Eye (tissue), 1 donor: ENCODE results near the gene CRYBA2.

ENCODE experiments used
- DNase-seq: peaks from one replicate; pipeline ENCODE4 v3.0.0-alpha.2; 2015

Gene CRYBA2

DNA sequence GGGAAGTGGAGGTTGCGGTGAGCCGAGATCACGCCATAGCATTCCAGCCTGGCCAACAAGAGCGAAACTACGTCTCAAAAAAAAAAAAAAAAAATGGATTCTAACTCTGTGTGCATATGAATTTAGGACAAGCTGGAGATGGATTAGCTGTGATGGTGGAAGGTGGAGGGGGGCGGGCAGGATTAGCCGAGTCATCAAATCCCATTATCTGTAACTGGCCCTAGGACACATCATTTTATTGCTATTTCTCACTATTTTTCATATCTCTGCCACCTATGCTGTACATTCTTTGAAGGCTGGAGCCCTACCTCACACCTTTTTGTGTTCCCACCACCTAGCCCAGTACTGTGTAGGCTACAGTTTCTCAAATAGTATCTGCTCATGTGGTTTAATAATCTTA is 41.1 kb downstream of the CRYBA2 start:
- no peak for DNase-seq

DNA sequence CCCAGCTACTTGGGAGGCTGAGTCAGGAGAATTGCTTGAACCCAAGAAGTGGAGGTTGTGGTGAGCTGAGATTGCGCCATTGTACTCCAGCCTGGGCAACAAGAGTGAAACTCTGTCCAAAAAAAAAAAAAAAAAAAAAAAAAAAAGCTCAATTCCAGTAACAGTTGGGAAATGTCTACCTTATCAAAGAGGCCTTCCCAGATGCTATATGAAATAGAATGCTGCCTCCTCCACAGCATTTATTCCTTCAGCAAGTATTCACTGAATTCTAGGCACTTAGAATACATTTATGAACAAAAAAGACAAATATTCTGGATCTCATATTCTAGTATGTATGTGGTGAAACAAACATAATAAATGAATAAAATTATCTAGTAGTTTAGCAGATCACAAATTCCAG is 46.6 kb downstream of the CRYBA2 start:
- no peak for DNase-seq

DNA sequence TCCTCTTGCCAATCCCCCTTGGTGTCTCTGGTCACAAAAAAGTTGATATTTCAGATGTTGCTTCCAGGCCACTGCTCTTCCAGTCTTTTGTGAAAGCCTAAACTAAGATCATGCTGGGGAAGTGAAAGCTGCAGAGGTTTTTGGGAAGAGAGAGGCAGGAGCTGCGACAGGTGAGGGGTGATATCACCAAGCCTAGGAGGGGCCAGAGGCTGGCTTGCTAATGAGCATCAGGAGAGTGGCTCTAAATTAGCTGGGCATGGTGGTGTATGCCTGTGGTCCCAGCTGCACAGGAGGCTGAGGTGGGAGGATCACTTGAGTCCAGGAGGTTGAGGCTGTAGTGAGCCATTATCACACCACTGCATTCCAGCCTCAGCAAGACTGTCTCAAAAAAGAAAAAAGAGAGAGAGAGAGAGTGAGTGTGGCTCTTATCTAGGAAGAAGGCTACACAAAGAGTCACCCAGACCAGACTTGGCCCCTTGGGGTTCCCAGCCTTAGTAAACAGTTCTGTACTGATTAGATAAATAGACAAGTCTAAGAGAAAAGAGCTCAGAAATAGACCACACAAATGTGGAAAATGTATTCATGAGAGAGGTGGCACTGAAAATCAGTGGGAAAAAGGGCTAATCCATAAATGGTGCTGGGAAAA is 48.3 kb downstream of the CRYBA2 start:
- no peak for DNase-seq
